Natural killer cell (primary cell): ENCODE data around the gene SAE1. TPM values are rescaled to one million over a fixed set of nuclear protein-coding genes. Genes with fewer than 3 reads are reported as not detected.
A peak's percentile ranks its signal among the peaks of the same experiment; 100 is the strongest.

ENCODE experiments used
- ATAC-seq, 3 donors: fragments of 150-1000 bp in 2 of 3; fragments of 200-7000 bp in 1 of 3; cut with Tn5 transposase; 1 replicate in 1 of 3; 2 replicates in 2 of 3; pipeline ENCODE4 v1.10.0; 2021; ENCODE audit warnings: mild to moderate bottlenecking in 2 of 3, moderate library complexity in 2 of 3
- DNase-seq, 2 donors: peaks; one replicate each; pipeline versions ENCODE4 v3.0.0 to v3.0.0-alpha.2; 2013 to 2021; ENCODE audit warnings: mixed read lengths in 1 of 2
- H3K27ac ChIP-seq: one replicate; pipeline ENCODE4 v1.5.1; 2013; ENCODE audit warnings: mild to moderate bottlenecking, low read length
- H3K27me3 ChIP-seq: one replicate; pipeline ENCODE4 v1.6.1; 2013; ENCODE audit warnings: low read length; ENCODE audit not compliant: control insufficient read depth, insufficient read depth
- H3K36me3 ChIP-seq: one replicate; pipeline ENCODE4 v1.6.1; 2013; ENCODE audit warnings: low read length; ENCODE audit not compliant: control insufficient read depth, insufficient read depth
- H3K4me1 ChIP-seq: one replicate; pipeline ENCODE4 v1.6.1; 2013; ENCODE audit warnings: low read length; ENCODE audit not compliant: control insufficient read depth, insufficient read depth
- H3K4me3 ChIP-seq: one replicate; pipeline ENCODE4 v1.5.1; 2013; ENCODE audit warnings: low read length
- H3K9me3 ChIP-seq: one replicate; pipeline ENCODE4 v1.6.1; 2013; ENCODE audit warnings: low read length; ENCODE audit not compliant: control insufficient read depth, insufficient read depth
- H3K27ac Mint-ChIP-seq, 2 donors: one replicate each; pipeline ENCODE4 v1.8.0; 2022; ENCODE audit warnings: mild to moderate bottlenecking in 2 of 2, mixed read lengths in 2 of 2, moderate library complexity in 1 of 2
- H3K27me3 Mint-ChIP-seq, 2 donors: one replicate each; pipeline ENCODE4 v1.8.0; 2022; ENCODE audit warnings: low read depth in 2 of 2, mixed read lengths in 2 of 2
- H3K36me3 Mint-ChIP-seq: one replicate; pipeline ENCODE4 v1.8.0; 2022; ENCODE audit warnings: mixed read lengths
- H3K4me1 Mint-ChIP-seq, 2 donors: one replicate each; pipeline ENCODE4 v1.8.0; 2022; ENCODE audit warnings: mixed read lengths in 2 of 2
- H3K4me3 Mint-ChIP-seq: one replicate; pipeline ENCODE4 v1.8.0; 2022; ENCODE audit warnings: mild to moderate bottlenecking, moderate library complexity, mixed read lengths
- H3K9me3 Mint-ChIP-seq, 2 donors: one replicate each; pipeline ENCODE4 v1.8.0; 2022; ENCODE audit warnings: mixed read lengths in 2 of 2
- WGBS: methylation state at CpG from one replicate; pipeline ENCODE4 v1.1.7; 2013; ENCODE audit warnings: missing lambda C conversion rate; ENCODE audit not compliant: insufficient coverage; 5-methylcytosine and 5-hydroxymethylcytosine counted together
- intact Hi-C: fragments of 100-400 bp; cut with micrococcal nuclease; formaldehyde crosslinking; loops from one replicate; pipeline ENCODE4 v1.14.2; 2022
- total RNA-seq, 4 donors: library from RNA; stranded (reverse); fragments of 120-200 nt in 1 of 4; gene quantifications; one replicate each; pipeline versions ENCODE4 v1.2.3 to v1.2.4, GENCODE V29; 2013 to 2022
- TF ChIP-seq, protein P1 (sequence below): fragments of 200-600 bp; IDR thresholded peaks from one replicate; pipeline ENCODE4 v1.8.0; 2022; ENCODE audit warnings: antibody characterized with exemption

The SAE1 gene
- total RNA-seq, 3 donors from 2014 or later (not counting 1 experiment from before 2014, with no cell fraction given) = 42.5 to 49.3 (median 46.0) TPM

DNA sequence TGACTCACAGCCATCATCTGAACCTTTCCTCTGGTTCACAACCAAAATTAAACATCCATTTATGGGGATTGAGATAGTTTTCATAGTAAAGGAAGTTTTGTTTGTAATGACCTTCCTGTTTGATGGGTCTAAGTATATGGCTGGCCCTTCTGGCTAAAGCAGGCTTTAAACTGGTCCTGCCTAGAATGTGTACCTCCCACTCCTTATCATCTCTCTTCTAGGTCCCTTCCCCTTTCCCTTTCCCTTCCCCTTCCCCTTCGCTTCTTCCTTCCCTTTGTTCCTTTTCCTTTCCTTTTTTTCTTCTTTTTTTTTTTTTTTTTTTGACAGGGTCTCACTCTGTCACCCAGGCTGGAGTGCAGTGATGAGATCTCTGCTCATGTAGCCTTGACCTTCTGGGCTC is 64.8 kb downstream of the SAE1 start:
- no peaks in the 10 kb centered on the region for H3K36me3 Mint-ChIP-seq
- WGBS = 83% methylated on average over 1 of the region's 1 CpG
- TF ChIP-seq, protein P1, sequence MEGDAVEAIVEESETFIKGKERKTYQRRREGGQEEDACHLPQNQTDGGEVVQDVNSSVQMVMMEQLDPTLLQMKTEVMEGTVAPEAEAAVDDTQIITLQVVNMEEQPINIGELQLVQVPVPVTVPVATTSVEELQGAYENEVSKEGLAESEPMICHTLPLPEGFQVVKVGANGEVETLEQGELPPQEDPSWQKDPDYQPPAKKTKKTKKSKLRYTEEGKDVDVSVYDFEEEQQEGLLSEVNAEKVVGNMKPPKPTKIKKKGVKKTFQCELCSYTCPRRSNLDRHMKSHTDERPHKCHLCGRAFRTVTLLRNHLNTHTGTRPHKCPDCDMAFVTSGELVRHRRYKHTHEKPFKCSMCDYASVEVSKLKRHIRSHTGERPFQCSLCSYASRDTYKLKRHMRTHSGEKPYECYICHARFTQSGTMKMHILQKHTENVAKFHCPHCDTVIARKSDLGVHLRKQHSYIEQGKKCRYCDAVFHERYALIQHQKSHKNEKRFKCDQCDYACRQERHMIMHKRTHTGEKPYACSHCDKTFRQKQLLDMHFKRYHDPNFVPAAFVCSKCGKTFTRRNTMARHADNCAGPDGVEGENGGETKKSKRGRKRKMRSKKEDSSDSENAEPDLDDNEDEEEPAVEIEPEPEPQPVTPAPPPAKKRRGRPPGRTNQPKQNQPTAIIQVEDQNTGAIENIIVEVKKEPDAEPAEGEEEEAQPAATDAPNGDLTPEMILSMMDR = no peak

DNA sequence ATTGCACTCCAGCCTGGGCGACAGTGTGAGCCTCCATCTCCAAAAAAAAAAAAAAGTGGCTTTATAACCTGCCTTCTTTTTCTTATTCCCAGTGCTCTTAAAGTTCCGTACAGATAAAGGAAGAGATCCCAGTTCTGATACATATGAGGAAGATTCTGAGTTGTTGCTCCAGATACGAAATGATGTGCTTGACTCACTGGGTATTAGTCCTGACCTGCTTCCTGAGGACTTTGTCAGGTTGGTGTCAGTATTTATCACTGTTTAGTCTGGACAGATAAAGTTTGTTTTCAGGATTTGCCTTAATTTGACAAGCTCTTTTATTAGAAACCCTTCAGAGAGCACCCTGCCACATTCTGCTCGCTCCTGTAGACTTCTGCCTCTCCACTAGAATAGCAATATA is 66.5 kb downstream of the SAE1 start:
- intact Hi-C loops = no loop called here
- Mint-ChIP-seq H3K36me3 (no peaks in the 10 kb centered on the region), H3K4me3 (no peak overlapping the region), H3K4me1 (no peaks in the 10 kb centered on the region), H3K9me3 (no peaks in the 10 kb centered on the region), H3K27ac (no peak overlapping the region), H3K27me3 (no peaks in the 10 kb centered on the region)
- Histone ChIP-seq H3K4me1 (no peaks in the 10 kb centered on the region), H3K27me3 (no peaks in the 10 kb centered on the region), H3K36me3 (peaks cover 16% of the 10 kb centered on the region), H3K9me3 (no peaks in the 10 kb centered on the region), H3K27ac (no peak overlapping the region), H3K4me3 (no peak overlapping the region)
- TF ChIP-seq, protein P1 = no peak
- 96% methylated on average over 3 of the region's 4 CpGs for WGBS
- no peak for DNase-seq
- ATAC-seq = no peak

More for the DNA sequence above, 64.8 kb downstream of the SAE1 start:
- no peak for ATAC-seq
- Mint-ChIP-seq H3K4me3 (no peak overlapping the region), H3K27me3 (no peaks in the 10 kb centered on the region), H3K27ac (no peak overlapping the region), H3K9me3 (no peaks in the 10 kb centered on the region), H3K4me1 (no peaks in the 10 kb centered on the region)
- Histone ChIP-seq H3K4me1 (no peaks in the 10 kb centered on the region), H3K36me3 (peaks cover 16% of the 10 kb centered on the region), H3K27me3 (no peaks in the 10 kb centered on the region), H3K27ac (no peak overlapping the region), H3K4me3 (no peak overlapping the region), H3K9me3 (no peaks in the 10 kb centered on the region)
- intact Hi-C loops = no loop called here
- DNase-seq = no peak

DNA sequence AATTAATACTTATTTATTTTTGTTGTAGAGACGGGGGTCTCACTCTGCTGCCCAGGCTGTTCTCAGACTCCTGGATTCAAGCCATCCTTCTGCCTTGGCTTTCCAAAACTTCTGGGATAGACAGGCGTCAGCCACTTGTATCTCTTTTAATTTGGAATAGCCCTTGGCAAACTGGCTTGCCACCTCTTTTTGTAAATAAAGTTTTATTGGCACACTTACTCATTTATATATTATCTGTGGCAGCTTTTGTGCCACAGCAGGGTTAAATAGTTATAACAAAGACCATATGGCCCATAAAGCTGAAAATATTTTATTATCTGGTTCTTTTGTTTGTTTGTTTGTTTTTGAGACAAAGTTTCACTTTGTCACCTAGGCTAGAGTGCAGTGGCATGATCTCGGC is 69.9 kb downstream of the SAE1 start:
- no peak overlapping the region for H3K4me3 Mint-ChIP-seq
- no peaks in the 10 kb centered on the region for H3K27me3 ChIP-seq
- TF ChIP-seq, protein P1 = no peak
- H3K27me3 Mint-ChIP-seq = no peaks in the 10 kb centered on the region
- intact Hi-C loops = no loop called here
- no peaks in the 10 kb centered on the region for H3K4me1 ChIP-seq
- ATAC-seq = no peak
- WGBS = 95% methylated on average over 3 of the region's 3 CpGs
- no peaks in the 10 kb centered on the region for H3K9me3 Mint-ChIP-seq
- no peak for DNase-seq
- H3K27ac ChIP-seq = no peak overlapping the region
- peaks cover 20% of the 10 kb centered on the region for H3K36me3 ChIP-seq
- no peak overlapping the region for H3K4me3 ChIP-seq
- H3K9me3 ChIP-seq = no peaks in the 10 kb centered on the region
- no peaks in the 10 kb centered on the region for H3K36me3 Mint-ChIP-seq
- H3K4me1 Mint-ChIP-seq = peaks cover 0 to 7% of the 10 kb centered on the region in 2 donors
- H3K27ac Mint-ChIP-seq = no peak overlapping the region

DNA sequence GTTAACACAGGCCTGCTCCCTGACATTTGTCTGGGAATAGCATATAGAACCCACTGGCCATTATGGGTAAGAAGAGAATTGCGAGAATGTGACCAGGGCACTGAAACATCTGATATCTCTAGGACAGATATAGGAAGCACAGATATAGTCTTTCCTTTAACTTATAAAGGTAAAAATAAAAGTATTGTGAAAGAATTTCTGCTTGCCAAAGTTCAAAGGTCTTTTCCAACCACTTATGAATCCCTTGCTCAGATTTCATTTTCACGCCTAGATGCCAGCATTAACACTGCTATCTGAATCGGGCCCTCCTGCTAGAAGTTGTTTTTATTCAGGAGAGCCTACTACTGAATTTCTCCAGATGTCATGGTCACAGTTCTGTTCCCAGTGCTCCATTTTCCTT is 72.6 kb downstream of the SAE1 start:
- ATAC-seq = no peak
- H3K27ac Mint-ChIP-seq = peak overlapping the region in 1 of 2 donors; percentile 44
- intact Hi-C loops = no loop called here

More for the DNA sequence above, 72.6 kb downstream of the SAE1 start:
- 90% methylated on average over 3 of the region's 3 CpGs for WGBS
- peaks cover 7% of the 10 kb centered on the region for H3K36me3 Mint-ChIP-seq
- TF ChIP-seq, protein P1 = no peak
- Histone ChIP-seq H3K27ac (no peak overlapping the region), H3K4me1 (no peaks in the 10 kb centered on the region), H3K36me3 (peaks cover 26% of the 10 kb centered on the region), H3K9me3 (no peaks in the 10 kb centered on the region), H3K27me3 (no peaks in the 10 kb centered on the region), H3K4me3 (no peak overlapping the region)
- no peak for DNase-seq
- H3K4me1 Mint-ChIP-seq = peaks cover 0 to 7% of the 10 kb centered on the region in 2 donors
- H3K27me3 Mint-ChIP-seq = no peaks in the 10 kb centered on the region
- H3K9me3 Mint-ChIP-seq = no peaks in the 10 kb centered on the region
- no peak overlapping the region for H3K4me3 Mint-ChIP-seq
